Stimulated activated CD8-positive, alpha-beta memory T cell treated with anti-CD3 and anti-CD28 coated beads, Interleukin-15, amount 100 ng/mL, for 48 hours (primary cell): ENCODE measurements around the gene RPL36.

ENCODE experiments used
- DNase-seq, 2 donors: peaks; one replicate each; pipeline ENCODE4 v3.0.0-alpha.2; 2020; ENCODE audit warnings: low read depth in 2 of 2

RPL36 gene

DNA sequence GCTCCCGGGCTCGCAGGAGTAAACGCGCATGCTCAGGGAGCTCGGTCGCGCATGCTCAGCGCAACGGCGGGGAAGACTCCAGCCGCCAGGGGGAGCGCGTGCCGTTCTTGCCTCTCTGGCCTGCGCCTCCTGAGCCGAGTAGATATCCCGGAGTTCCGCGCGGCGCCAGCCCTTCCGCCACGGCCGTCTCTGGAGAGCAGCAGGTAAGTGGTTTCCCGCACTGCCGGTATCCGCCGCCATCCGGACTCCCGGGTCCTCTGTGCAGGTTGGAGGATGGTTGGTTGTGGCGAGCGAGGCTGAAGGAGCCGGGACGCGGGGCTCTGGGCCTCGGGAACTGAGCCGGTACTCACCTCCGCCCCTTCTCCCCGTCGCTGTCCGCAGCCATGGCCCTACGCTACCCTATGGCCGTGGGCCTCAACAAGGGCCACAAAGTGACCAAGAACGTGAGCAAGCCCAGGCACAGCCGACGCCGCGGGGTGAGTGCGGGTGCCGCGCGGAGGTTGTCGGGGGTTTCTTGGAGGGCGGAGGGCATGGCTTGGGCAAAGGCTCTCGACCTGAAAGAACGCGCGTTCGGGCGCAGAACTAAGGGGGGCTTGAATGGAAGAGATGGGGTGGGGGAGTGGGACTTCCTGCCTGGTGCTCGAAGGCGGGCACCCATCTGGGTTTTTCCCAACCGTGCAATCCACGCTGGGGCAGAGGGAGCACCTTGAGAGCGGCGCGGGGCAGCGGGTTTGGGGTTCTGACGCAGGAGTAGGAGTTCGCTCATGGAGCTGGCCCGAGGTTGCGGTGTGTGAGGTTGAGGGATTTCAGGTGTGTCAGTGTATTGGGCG lies at the start of gene RPL36:
Gene RPL36 (plus strand): TSS at position 171 of the 830 bp plus-strand sequence. CDS start 213 bp downstream, at position 384.
- DNase-seq, result peak; percentile 96 to 98

DNA sequence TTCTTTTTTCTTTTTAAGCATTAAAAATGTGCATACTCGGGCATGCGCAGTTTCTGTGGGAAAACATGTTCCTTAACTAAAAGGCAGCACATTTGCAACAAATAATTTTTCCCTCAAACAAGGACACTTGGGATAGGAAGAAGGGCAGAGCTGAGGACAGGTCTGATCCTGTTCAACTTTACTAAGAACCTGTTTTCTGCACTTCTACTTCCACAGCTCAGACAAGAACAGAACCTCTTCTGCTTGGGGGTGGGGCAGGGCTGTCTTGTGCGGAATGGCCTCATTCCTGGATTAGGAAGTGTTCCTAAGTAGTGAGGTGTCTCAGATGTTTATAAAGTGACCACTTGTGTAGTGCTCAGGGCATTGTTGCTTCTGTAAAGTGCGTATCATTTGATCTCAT lies 48.9 kb upstream of the RPL36 start:
- DNase-seq, result no peak

DNA sequence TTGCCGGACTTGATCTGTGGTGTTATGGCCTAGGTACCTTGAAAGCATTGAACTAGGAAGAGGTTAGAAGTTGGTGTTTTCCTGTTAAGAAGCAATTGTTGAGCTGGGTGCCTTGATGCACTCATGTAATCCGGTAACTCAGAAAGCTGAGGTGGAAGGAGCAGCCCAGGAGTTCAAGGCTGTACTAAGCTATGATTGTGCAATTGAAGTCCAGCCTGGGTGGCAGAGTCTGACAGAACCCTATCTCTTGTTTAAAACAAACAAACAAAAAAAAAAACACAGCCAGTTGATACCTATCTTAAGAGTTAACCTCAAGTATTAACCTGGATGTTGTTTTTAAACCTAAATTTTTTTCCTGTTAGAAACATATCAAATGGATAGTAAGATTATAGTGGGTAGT lies 47.9 kb upstream of the RPL36 start:
- no peak for DNase-seq

DNA sequence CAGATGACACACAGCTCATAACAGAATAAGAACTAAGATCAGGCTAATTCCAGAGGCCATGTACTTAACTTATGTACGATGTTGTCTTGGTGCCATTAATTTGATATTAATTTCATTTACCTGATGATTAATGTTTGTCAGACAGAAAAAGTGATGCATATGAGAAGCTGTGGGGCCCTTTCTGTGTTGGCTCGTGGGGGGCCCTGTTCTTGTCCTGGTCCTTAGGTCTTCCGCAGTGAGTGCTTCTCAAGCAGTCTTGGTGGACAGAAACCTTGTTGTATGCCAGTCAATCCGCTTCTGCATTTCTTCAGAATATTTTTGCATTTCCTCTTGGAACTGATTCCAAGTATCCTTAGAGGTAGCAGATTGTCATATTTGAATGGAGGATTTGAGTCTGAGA lies 47.0 kb upstream of the RPL36 start:
- DNase-seq, result no peak

DNA sequence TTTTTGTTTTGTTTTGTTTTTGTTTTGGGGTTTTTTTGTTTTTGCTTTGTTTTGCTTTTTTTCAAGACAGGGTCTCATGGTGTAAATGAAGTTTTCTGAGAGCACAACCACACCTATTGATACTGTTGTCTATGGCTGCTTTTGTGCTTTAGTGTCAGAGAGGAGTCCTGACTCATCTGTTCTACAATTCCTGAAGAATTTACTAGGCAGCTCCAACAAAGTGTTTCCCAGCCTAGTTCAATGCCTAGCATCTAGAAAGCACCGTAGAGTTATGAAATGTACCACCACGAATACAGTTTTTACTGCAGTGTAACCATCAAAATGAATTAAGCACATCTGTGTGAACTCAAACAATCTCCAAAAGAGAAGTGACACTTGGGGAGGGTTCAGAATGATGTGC lies 46.1 kb upstream of the RPL36 start:
- DNase-seq, result no peak

DNA sequence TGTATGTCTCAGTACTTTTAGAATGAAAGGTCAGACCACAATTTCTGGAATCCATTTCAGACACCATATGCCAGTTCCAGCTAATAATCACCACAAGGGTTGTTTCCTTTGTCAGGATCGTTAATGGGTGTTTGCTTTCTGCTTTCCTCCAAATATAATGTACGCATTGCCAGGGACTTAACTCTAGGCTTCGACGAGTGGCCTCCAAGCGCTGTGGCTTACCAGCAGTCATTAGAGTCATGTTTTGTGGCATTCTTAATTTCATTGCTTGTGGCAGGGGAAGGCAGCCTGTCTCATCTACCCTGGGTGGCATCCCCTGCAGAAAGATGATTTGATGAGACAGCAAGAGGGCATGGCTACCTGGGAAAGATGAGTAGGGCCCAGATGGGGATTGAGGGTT lies 44.7 kb upstream of the RPL36 start:
- DNase-seq, result no peak

DNA sequence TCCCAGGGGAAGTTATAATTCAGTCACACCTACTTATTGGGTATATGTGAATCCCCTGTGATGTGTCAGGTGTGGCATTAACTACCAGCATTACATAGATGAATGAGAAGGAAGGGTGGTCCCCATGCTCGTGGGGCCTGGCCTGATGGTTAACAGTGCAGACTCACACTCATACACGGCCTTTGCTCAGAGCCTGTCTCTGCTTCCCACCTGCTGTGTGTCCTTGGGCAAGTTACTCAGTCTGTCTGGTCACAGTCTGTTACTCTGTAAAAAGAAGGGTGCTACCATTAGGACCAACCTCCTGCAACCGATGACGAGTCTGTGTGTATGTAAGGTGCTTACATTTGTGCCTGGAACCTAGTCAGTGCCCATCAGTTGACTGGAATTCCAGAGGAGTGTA lies 43.4 kb upstream of the RPL36 start:
- DNase-seq, result no peak

DNA sequence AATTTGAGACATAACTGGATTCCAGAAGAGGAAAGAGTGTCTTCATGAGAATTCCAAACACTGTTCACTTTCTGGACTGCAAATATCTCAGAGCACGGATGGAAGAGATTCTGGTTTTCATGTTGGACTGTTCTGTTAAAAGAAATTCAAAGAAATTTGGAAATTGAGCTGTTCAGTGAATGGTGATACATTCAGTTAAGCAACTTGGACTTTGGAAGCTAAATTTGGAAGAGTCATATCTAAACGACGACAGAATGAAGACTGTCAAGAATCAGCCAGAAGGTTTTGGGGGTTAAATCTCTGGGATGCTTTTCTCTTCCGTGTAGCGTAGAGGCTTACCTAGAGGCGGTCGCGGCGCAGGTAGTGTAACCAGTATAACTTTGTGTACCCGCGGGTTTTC lies 41.6 kb upstream of the RPL36 start:
- DNase-seq, result no peak

DNA sequence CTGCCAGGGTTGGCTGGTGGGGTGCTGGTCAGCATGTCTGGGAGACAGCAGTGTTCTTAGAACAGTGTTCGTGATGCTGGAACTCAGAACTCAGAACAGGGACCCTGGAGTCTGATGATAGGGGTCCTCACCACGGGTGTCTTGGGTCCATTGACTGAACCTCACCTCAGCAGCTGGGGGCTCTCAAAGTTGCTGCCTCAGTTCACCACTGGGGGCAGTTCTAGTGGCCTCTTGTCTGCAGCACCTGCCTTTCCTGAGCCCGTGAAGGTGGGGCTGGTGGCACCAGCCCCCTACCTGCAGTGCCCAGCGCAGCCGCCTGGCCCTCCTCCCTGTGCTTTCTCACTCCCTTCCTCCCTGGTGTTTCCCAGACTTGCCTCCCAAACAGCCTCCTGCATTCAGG lies 38.7 kb upstream of the RPL36 start:
- no peak for DNase-seq

DNA sequence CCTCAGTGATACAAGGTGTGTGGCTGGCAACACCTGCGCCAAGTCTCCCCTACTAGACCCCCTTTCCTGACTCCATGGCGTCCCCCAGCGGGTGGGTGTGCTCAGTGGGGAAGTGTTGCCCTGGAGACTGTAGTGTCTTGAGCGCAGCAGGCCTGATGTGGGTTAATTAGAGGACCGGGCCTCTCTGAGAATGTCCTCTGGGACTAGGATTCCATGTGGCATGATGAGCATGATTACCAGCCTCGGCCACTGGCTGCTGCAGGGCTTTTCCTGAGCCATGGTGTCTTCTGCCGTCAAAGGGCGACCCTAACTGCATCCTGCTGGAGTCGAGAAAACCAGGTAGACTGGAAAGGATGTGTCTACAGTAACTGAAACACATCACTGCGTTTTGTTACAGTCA lies 37.8 kb upstream of the RPL36 start:
- no peak for DNase-seq

DNA sequence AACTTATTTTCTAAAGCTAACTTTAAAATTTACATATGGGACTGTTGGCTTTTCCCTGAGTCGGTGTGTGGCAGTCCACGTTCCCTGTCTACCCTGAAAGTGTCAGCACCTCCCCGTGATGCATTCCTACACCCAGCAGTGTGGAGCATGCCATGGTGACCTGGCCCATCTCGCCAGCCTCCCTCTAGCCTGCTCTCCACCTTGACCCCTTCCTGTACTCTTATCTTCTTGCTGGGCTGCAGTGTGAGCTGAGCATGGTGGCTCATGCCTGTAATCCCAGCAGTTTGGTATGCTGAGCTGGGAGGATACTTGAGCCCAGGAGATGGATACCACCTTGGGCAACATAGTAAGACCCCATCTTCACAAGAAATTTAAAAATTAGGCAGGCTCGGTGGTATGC lies 35.2 kb upstream of the RPL36 start:
- DNase-seq, result no peak

DNA sequence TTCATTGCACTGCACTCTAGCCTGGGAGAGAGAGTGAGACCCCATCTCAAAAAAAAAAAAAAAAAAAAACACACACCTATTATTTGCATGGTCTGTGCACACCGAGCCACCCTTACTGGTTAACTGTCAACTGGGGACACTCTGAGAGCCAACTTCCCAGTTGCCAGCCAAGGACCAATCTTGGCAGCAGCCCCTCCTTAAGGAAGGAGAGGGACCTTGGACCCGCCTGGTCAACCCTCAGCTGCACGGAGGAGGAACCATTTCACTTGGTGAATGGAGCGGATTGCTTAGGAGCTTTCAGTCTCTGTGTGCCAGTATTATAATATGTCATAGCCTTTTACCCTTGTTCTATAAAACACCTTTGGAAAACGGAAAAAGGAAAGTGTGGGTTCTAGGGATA lies 34.7 kb upstream of the RPL36 start:
- DNase-seq, result no peak

DNA sequence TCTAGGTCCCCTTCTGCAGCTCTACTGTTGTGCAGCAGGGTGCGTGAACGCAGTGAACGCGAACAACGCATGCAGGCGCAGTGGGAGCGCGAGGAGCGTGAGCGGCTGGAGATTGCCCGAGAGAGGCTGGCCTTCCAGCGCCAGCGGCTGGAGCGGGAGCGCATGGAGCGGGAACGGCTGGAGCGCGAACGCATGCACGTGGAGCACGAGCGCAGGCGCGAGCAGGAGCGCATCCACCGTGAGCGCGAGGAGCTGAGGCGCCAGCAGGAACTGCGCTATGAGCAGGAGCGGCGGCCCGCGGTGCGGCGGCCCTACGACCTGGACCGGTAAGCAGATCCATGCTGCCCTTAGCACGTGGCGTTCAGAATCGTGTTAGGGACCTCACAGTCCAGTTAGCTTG lies 28.6 kb upstream of the RPL36 start:
- DNase-seq, result no peak

DNA sequence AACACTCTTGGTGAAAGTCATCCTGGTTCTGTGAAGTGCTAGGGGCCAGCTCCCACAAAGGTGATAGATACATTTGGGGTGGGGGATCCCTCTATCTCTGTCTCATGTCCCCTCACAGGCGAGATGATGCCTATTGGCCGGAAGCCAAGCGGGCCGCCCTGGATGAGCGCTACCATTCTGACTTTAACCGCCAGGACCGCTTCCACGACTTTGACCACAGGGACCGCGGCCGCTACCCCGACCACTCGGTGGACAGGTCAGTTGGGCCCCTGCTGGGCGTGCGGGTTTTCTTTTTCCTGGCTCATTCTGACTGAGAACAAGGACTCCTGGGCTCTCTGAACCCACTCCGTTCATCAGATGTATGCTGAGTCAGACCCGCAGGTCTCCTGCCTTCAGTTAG lies 26.2 kb upstream of the RPL36 start:
- no peak for DNase-seq

DNA sequence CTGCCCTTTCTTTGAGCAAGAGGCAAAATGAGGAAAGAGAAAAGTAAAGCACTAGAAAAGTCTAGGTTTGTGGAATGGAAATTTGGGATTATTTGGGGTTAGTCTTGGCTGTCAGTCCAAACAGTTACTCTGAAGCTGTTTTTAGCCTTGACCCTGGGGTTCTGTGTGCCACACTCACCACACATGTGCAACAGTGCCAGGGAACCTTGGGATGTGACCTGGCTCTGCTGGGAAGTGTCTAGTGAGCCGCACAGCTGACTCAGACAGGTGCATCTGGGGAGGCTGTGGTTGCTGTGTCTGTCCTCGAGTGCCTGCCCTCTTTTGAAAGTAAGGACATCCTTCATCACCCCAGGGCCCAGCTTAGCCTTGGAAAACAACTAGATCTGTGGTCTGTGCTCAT lies 25.6 kb upstream of the RPL36 start:
- no peak for DNase-seq

DNA sequence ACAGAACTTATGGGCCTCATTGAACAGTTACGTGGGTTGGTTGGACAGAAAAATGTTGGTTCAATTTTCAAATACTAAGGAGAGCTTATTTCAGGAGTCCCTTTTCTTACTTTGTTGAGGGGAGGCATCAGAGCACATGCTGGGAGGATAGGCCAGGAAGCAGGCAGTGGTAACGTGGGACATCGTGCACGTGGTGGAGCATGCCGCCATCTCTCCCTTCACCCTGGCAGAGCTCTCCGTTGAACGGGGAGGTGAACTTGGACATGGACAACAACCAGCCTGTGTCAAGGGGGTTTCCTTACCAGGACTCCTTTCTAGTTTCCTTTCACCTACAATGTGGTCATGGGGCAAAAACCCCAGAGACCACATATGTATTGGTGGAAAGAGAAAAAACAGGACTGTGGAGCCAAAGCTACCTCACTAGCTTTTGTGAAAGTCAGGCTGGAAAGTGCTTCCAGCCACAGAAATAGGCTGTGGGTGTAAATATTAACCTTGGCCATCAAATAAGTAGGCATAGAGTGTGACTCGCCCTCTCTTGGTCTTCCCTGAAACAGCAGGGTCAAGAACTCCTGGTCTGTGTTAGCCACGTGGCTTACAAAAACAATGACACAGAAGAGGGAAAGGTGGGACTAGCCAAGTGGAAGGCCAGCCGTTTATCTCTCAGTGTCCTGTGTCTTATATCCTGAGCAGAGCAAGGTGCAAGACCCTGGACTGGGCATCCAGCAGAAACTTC lies 24.1 kb upstream of the RPL36 start:
- no peak for DNase-seq

DNA sequence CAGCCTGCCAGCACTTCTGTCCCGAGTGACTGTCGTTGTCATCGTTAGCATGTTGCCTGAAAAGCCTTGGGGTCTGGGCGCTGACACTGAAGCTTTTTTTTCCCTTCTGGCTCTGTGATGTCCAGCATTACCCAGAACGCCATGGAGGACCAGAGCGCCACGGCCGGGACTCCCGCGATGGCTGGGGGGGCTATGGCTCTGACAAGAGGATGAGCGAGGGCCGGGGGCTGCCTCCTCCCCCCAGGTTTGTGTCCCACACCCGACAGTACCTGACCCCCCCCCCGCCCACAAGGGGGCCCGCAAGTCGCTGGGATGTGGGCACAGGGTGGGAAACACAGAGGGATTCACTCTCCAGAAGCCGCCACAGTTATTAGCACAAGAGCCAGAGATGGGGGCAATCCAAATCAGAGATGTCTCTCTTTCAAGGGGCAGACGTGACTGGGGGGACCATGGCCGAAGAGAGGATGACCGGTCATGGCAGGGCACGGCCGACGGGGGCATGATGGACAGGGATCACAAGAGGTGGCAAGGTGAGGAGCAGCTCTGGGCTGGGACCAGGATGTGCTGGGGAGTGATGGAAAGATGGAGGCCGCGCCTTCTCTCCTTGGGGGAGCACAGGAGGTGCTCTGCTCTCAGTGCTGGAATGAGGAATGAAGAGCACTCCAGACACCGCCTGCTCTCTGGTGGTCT lies 23.0 kb upstream of the RPL36 start:
- DNase-seq, result no peak

DNA sequence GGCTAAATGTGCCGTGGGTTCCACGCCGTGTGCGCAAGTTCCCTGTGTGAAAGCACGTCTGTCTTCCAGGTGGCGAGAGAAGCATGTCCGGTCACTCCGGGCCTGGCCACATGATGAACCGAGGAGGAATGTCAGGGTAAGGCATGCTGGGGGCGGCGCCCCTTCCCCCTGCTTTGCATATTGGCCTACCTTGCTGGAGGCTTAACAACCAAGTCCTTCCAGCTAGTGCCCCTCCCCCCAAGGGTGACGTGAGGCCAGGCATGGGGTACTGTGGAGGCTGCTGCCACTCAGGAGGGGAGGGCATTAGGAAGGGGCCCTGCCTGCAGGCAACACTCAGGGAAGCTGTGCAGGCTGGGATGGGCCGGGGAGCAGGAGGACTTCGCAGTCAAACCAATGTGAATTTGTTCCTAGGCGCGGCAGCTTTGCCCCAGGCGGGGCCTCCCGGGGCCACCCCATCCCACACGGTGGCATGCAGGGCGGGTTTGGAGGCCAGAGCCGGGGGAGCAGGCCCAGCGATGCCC lies 22.3 kb upstream of the RPL36 start:
- DNase-seq, result no peak

DNA sequence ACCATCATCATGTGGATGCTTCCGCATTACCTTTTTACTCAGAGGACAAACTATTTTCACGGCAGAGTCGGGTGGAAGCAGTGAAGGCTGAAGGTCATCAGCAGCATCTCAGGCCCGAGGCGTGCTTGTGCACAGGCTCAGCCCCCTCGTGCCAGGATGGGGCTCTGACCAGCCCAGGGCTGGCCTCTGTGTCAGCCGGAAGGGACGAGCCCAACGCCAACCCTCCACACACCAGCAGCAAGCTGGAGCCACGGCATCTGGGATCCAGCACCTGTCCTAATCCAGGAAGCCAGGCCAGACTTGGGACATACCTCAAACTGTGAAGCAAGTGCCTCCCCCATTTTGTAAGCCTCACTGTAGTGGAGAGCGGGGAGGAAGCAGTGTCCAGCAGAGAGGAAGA lies 20.9 kb upstream of the RPL36 start:
- DNase-seq, result no peak

DNA sequence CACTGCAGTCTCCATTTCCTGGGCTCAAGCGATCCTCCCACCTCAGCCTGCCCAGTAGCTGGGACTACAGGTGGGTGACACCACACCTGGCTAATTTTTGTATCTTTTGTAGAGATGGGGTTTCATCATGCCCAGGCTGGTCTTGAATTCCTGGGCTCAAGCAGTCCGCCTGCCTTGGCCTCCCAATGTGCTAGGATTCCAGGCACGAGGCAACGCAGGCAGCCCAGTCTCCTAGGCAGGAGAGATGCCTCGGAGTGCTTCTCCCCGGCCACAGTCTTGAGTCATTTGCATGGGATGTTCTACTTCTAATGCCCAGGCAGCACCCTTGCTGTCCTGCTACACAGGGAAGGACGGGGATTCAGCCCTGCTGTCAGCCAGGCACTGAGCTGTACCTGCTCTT lies 18.5 kb upstream of the RPL36 start:
- DNase-seq, result no peak

DNA sequence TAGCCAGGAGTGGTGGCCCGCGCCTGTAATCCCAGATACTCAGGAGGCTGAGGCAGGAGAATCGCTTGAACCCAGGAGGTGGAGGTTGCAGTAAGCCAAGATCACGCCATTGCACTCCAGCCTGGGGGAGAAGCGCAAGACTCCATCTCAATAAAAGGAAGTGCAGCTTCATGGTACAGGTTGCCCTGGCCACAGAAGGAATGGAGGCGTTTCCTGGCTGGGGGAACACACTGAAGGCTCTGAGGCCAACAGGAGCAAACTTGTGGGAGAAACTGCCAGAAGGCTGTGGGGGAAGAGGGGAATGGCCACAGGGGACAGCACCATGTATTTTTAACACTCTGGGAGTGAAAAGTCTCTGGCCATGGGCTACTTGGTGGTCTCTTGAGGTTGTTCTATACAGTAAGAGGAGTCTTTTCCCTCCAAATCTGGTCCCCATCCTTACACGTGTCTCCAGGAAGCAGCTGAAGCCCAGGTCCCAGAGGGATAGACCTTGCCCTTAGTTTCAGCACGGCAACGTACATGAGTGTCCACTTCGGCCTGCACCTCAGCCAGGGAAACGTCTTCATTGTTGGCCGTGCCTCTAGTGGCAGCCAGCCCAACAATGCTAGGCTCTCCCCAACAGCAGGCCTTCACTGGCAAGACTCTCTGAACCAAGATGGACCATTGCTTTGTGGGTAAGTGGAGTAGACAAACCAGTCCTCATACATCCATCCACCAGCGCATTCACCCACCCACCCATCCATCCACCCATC lies 17.2 kb upstream of the RPL36 start:
- no peak for DNase-seq

DNA sequence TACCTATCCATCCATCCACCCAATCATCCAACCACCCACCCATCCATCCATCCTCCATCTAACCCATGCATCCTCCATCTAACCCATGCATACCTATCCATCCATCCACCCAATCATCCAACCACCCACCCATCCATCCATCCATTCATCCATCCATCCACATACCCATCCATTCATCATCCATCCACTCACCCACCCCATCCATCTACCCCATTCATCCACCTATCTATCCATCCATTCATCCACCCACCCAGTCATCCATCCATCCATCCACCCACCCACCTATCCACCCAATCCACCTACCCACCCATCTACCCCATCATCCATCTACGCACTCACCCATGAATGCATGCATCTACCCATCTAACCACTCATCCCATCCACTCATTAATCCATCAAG lies 16.3 kb upstream of the RPL36 start:
- no peak for DNase-seq
